GM18868 (cell line): ENCODE measurements around the gene MUSK.
A peak's percentile ranks its signal among the peaks of the same experiment; 100 is the strongest.

Experiments
- ATAC-seq: cut with Tn5 transposase; IDR thresholded peaks from one replicate; pipeline ENCODE4 v1.9.1; 2021; ENCODE audit warnings: mild to moderate bottlenecking, moderate library complexity; ENCODE audit not compliant: unreplicated experiment

MUSK gene

DNA sequence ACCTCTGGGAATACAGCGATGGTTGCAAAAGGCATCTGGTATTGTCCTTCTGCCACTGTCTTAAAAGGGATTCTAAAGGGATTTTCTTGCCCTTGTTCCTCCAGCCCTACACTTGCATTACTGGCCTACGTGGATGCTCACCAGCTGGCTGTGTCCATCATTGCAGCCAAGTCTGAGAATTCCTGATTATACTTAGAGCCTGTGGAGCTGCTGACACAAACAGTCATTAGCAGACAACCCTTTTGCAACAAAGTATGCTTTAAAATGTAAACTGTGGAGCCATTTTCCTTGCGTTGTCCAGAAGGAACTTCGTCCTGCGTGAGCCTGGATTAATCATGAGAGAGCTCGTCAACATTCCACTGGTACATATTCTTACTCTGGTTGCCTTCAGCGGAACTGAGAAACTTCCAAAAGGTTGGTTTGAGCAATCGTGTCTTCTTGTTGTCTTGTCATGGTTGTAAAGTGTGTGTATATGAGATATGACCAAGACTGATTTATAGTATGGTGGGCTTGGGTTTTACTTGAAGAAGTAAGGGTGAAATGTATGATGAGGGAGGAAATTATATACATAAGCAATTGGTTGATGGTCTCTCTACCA, at the start of gene MUSK:
TSS of gene MUSK (plus strand) at position 222 of the 598 bp plus-strand sequence. CDS start at position 336, 114 bp downstream.
- ATAC-seq: no peak

DNA sequence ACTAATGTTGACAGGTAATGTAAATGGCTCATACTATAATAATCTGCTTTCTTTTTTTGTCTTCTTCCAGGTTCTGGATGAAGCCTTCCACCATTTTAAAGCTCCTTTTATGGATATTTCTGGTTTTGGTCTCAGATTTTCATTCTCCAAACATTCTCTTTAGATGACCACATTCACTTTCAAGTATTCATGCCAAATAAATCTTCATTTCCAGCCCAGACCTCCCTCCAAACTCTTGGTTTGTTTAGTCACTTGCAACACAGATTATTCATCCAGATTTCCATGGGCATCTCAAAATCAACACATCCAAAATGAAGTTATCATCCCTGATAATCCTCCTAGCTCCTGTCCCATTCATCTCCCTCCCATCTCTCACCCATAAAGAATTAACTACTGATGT, 48.8 kb upstream of the MUSK start:
- no peak for ATAC-seq

DNA sequence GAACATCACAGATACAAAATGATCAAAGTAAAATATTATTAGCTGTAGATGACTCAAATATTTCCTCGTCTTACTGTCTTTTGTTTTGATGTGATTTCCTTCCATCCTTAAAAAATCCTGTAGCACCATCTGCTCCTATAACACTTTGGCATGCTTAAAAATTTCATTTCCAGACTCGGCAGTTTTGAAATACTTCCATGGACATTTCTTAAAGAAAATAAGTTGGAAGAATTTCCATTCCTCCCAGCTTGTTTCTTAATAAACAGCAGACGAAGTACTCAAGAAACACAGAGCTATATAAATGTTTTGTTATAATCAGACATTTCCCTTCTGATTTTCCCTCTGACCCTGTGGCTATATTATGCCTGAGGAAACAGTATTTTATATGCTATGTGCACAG, 47.9 kb upstream of the MUSK start:
- no peak for ATAC-seq

DNA sequence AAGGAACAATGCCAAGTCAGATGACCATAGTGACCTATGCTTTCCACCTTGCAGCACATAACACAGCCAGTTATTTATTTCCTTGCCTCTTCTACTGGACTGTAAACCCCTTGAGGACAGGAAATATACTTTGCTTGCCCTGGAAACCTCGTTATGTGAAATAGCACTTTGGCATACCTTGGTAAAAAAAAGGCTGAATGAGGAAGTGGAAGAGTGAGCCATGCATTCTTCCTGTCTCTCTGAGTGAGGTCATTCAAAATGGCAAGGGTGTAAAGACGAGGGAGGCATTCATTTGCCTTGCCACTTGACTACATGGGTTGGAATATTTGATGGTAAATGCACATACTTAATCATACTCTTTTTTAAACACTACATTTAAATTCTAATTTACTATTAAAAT, 46.2 kb upstream of the MUSK start:
- ATAC-seq: no peak

DNA sequence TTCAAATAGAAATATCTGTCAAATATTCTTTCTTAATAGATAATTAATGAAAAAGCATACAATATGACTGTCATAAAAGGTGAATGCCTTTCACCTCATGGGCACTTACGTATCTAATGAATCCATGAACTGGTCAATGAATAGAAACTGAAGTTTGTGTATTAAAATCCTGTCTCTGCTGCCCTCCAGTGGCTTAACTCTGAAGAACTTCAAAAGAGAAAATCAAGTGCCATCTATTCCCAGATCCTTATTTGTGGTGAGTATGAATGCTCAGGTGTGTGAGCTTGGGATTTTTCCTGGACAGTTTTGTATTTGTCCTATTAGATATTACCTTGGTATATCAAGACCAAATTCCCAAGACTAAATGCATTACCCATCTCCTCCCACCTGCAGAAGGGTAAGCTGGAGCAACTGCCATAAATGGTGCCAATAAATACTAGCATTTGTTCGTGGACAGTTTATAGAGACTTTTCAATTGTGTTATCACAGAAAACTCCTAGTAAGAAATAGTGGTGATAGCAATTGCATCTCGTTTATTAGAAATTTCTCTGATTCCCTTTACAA, 45.0 kb upstream of the MUSK start:
- peak; percentile 37 for ATAC-seq

DNA sequence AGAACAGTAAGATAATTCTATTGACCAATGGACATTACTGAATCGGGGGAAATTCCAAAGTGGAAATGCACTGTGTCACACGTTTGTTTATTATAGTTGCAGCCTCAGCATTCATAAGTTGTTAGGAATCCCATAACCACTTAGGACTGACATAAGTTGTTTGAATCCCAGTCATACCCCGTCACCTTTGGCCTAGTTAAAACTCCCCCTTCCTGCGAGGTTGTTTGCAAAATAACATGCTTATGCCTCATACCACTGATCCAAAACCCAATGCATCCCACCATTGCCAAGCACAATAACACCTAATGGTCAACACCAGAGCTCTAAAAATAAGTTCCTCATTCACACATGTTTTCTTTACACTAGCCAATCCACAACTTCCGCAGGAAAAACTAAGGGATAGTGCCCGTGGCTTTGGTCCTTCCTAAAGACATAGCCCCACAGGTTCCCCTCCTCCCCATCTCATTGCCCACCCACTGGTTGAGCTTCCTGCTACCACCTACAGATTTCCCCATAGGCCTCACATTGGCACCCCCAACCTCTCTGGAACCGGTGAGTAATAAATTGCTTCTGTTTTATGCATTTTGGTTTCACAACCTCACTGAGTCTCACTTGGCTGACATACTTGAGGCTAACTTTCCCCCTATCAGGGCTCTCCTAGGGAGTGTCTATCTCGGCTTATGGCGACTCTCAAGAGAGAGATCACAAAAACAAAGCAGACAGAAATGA, 42.3 kb upstream of the MUSK start:
- peak; percentile 98 for ATAC-seq

DNA sequence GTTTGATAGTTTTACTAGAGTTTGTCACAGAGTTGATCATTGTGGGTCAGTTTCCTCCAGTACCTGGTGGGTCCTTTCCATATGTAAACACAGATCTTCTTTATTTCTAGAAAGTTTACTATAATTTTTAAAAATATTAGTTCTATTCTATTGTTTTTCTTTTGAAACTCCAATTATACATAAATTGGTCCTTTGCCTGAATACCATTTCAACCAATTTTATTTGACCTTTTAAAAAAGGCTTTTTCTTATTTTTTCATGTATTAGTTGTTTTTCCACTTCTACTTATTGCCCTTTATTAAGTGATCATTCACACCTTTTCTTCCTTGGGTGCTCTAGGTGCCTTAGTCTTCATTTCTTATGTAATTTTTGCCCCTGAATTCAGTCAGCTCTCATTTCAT, 33.0 kb upstream of the MUSK start:
- ATAC-seq: no peak

DNA sequence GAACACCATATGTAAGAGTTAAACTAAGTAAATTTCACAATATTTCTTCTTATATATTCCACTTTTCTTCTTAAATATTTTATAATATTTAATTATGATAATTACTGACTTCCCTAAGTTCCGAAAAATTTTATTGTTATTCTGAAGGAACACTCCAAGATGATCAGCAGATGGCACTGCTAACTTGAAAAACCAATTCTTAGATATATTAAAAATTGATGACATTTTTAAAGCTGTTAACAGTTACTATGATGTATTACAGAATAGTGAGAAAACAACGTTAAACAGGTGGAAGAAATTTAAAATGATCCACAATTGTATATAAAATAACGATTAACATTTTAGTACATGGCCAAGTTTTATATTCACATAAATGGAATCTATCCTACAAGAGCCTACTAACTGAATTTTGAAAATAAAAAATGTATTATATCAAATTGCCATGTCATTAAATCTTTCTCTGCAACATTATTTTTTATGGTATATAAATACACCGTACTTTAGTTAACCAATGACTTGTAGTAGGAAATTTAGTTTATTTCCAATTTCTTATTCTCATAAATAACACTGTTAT, 30.1 kb upstream of the MUSK start:
- ATAC-seq: no peak

DNA sequence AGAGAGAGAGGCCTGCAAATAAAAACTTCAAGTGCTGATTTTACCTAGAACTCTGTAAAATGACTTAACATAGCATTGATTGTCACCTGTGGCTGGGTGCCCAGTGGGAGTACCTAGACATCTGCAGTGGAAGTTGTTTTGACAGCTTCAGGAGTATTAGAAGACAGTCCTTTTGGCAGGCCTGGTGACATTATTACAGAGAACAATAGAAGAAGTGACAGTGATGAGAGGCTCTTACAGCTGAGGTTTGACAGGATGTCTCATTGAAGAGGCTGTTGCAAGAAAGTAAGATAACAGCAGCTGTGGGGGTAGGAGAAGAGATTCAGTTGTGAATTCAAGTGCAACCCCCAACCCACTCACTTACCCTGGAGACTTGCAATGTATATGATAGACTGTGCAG, 27.9 kb upstream of the MUSK start:
- no peak for ATAC-seq

DNA sequence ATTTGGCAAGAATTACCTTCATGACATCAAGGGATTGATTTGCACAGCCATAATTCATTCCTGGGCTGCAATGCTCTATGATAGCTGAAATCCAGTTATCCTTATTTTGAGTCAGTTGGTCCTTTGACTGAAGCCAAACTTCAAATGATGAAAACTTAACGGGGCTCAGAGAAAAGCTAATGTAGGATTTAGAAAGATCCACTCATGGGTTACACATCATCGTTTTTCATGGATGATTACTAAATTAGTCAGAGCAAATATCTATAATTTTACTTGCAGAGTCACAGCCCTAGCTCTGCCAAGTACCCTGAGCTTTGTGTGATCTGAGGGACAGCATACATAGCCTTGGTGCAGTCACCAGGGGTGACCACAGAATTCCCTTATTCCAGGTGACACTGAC, 27.3 kb upstream of the MUSK start:
- no peak for ATAC-seq

DNA sequence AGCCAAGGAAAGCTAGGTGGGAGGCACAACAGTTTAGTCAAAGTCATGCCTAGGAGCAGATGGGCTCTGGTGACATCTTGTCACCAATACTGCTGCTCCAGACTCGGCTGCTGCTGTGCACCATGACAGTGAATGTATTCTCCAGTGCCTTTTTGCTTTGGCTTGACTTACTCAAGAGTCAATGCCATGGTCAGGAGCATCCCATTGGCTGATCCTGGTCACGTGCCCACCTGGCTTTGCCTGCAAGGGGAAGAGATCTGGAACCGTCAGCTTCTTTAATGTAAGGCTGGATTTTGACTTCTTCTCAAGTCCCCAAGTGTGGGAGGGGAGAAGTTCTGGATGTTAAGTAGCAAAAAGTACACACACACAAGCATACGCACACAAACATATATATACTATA, 19.9 kb upstream of the MUSK start:
- ATAC-seq: no peak

DNA sequence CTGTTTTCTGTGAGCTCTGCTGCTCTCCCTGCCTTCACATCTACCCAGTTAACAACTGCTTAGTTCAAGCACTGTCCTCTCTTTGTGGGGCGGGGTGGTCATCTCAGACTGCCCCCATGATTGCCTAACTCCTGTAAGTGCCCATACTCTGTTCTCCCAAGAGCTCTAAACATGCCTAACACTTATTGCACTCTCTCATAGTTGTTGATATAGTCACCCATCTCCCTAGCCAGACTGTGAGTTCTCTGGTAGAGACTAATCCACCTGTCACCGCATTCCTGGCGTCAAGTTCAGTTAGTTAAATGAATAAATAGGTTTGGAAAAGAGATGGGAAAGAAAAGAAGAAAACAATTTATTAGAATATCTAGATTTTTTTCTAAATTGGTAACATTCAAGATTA, 18.3 kb upstream of the MUSK start:
- no peak for ATAC-seq

DNA sequence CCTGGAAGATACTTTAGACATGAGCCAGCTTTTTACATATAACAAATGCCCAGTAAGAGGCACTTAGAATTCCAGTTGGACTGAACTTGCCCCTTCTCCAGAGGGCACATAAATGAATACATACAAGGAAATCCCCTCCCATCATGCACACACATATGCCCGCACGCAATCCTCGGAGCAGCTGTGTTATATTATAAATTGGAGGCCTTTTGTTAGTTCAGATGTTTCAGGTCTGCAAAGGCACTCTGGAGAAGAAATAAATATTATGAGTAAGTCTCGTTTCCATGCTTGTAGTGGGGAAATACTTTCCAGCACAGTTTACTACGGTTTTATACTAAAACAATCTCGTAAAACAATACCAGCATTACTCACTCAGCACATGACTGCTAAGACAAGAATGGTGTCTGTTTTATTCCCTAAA, 17.6 kb upstream of the MUSK start:
- ATAC-seq: no peak

DNA sequence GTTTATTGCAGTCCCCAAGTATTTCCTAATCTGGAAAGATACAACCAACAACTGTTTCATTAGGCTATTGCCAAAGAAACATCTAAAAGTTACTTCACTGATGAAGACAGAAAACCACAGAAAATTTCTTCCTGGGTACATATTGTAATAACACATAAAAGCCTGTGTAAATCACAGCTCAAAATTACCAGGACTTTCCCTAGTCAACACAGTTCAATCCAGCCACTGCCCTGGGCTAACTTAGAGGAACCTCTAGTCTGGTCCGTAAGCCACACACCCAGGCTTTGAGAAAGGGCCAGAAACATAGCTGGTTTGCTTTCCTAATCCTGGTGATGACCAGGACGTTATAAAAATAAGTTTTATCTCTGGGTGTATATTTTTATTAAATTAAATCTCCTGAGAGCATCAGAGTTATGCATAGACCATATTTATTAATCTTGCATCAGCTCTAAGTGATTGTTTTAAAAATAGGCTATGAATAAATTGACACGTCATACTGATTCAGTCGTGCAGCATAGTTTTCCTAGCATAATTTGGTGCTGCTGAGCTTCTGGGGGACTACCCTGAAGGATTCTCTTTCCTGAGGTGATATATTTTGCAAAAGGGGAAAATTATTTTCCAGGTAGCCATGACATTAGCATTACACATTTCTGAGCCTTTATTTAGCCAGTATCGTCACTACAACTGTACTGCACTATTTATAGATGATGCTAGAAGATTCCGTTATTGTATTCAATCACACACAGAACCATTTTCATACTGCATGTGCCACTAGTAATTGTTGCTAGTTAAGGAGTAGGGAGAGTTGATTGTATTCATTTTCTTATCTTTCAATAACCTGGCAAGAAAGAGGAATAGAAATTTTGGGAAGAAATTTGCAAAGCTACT, 12.6 kb upstream of the MUSK start:
- no peak for ATAC-seq

DNA sequence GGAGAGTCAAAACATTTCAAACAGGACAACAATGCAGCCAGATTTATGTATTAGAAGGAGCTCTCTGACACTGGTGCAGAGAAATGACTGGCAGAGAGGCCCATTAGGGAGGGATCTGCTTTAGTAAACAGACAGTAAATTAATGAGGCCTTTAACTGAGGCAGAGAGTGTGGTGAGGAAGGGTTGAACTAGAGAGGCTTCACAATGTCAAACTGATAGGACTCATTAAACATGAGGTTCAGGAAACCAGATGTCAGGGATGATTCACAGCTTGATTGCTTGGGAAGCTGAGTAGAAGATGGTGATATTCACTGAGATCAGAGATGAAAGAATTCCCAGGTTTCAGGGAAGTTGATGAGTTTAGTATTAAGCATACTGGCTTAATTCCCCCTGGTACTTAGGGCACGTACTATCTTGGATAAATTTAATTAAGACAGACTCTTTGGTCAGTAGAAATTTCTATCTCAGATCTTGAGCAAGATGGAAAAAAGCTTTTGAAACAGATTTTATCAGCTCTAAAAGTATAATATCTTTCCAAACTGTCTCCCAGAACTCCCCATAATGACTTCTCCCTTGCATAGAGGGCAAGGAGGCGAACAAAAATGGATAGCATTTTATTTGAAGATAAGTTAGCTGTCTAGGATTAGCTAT, 8.6 kb upstream of the MUSK start:
- ATAC-seq: no peak

DNA sequence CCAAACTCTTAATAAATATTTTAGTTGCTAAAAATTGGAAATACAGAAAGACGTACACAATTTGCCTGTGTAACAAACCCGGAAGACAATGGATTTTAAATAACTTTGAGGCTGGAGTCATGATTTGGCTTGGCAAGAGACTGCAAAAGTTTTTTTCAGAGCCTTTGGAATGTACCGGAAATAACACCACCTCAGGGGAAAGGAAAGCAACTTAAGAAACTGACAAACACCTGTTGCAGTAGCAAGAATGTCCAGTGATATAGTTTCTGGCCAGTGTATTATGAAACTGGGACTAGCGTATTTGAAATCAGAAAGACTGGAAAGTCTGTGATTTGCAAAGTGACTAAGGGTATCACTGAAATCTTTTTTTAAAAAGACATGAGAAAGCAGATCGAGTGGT, 842 bp downstream of the MUSK start:
- no peak for ATAC-seq

DNA sequence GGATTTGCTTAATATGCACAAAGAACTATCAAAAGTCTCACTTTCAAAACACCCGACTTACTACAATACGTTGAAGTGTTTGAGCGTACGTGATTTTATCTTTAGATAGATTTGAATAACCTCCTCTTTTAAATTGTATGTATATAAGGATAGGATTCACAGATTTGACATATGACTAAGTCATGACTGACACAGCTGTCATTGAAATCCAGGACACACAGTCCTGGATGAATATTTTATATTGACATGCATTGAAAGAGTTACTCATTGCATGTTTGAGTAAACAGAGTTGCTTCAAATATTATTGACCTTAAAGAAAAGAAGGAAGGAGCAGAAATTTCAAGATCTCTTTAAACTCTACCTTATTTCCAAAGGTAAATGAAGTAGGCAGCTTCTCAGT, 3.3 kb downstream of the MUSK start:
- no peak for ATAC-seq

DNA sequence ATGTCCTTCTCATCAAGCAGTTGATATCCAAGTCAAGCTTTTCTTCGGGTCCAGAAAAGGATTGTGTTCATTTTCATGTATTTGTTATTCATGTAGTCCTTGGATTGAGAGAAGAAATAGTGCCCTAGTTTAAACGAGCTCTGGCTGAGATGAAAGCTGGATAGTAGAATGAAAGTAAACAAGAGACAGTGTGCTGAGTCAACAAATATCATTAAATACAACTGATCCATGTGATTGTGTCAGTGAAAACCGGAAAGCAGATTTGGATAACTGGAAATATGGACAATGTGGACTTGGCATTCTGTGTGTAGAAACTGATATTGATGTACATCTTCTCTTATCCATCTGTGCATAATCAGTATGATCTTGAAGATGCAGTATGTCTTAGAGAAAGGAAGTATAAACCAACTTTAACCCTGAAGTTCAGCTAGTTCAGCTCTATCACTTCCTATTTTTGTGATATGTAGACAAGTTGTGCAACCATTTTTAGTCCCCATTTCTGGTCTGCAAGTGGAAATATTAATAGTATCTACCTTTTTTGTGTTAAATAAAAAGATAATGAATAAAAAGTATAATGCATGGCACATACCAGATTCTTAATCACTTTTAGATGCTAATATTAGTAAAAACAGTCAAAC, 4.4 kb downstream of the MUSK start:
- ATAC-seq: no peak

DNA sequence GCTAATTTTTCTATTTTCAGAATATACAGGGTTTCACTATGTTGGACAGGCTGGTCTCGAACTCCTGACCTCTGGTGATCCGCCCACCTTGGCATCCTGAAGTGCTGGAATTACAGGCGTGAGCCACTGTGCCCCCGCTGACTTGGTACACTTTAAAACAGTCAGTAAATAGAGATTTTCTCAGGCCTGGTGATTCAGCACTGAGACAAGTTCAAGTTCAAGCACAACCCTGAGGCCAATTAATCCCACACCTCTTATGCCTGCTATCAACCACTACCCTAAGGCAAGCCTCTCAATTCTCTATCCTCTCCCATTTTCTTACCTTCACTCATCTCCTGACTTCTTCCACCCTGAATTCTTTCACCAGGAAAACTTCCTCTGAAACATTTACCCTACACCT, 18.9 kb downstream of the MUSK start:
- ATAC-seq: no peak

DNA sequence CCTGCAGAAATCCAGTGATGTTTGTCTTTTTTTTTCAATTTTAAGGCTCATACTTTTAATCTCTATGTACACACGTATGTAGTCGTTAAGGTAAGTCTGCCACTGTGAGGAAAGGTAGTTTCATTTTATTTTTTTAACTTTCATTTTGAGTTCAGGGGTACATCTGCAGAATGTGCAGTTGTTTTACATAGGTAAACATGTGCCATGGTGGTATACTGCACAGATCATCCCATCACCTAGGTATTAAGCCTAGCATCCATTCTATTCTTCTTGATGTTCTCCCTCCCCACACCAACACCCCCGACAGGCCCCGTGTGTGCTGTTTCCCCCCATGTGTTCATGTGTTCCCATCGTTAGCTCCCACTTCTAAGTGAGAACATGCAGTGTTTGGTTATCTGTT, 19.7 kb downstream of the MUSK start:
- ATAC-seq: no peak
